ENCODE measurements around the gene GCG. TPM values are rescaled to one million over a fixed set of nuclear protein-coding genes. Genes with fewer than 3 reads are reported as not detected.

GCG gene
- total RNA-seq, 1 experiment from 2014 or later: not detected

- peak; percentile 61 for DNase-seq (ENCODE audit: low read depth, low spot score)
- H3K9me3 ChIP-seq (ENCODE audit: control insufficient read depth in 1 of 2, insufficient read depth in 1 of 2, low read depth in 1 of 2, low read length in 2 of 2): no peaks in the 10 kb centered on the region
- H3K27me3 ChIP-seq (ENCODE audit: insufficient read depth, low read length): no peaks in the 10 kb centered on the region
- RAD21 ChIA-PET (ENCODE audit: low non-redundant PET in 1 of 2, low total read pairs in 2 of 2, uncharacterized antibody in 2 of 2, unreplicated experiment in 2 of 2): interaction anchor here in 1 of 2 experiments (0.5 kb wide), 1 partner anchor 10 kb away, joined by 6 read pairs; no protein-coding TSS in a partner anchor
- H3K9ac ChIP-seq (ENCODE audit: low read length): no peak overlapping the region
- H4K20me1 ChIP-seq (ENCODE audit: insufficient read depth): no peaks in the 10 kb centered on the region
- no peak overlapping the region for H3K27ac ChIP-seq (ENCODE audit: low read depth, low read length)
- no peak for TF ChIP-seq JUND (IDR thresholded peaks at IDR 0.05)
- TF ChIP-seq POLR2AphosphoS5 (IDR thresholded peaks at IDR 0.05; ENCODE audit: low read depth, low read length): no peak
- no peak for TF ChIP-seq EZH2 (IDR thresholded peaks at IDR 0.05)
- no peak for TF ChIP-seq YY1 (IDR thresholded peaks at IDR 0.05; ENCODE audit: extremely low read depth, insufficient replicate concordance, low read depth, low read length)
- no peak for TF ChIP-seq SP1 (IDR thresholded peaks at IDR 0.05; ENCODE audit: low read depth)
- TF ChIP-seq EGR1 (IDR thresholded peaks at IDR 0.05; ENCODE audit: low read depth): no peak
- peak; percentile 86 for TF ChIP-seq RAD21 (IDR thresholded peaks at IDR 0.05; ENCODE audit: low read depth)
- TF ChIP-seq FOSL1 (IDR thresholded peaks at IDR 0.05; ENCODE audit: low read depth): no peak
- no peak for TF ChIP-seq TCF7L2 (IDR thresholded peaks at IDR 0.05; ENCODE audit: borderline replicate concordance, extremely low read depth, insufficient read depth, insufficient read length)
- peak; percentile 32 to 86 (median 72); a peak in 5 of 6 replicates for TF ChIP-seq CTCF (IDR thresholded peaks at IDR 0.05 in 2 of 3, conservative IDR thresholded peaks at IDR 0.05 in 1 of 3; ENCODE audit: borderline replicate concordance in 1 of 3, insufficient read depth in 1 of 3, low read depth in 2 of 3, low read length in 2 of 3)
- no peak for TF ChIP-seq MAX (IDR thresholded peaks at IDR 0.05)
- no peak for TF ChIP-seq CEBPB (IDR thresholded peaks at IDR 0.05; ENCODE audit: low read depth)
- no peak for TF ChIP-seq SIN3A (IDR thresholded peaks at IDR 0.05; ENCODE audit: low read depth)
- TF ChIP-seq ZNF274 (IDR thresholded peaks at IDR 0.05; ENCODE audit: low read depth, low read length): no peak
- peak overlapping the region; percentile 93 for H2AFZ ChIP-seq (ENCODE audit: low read depth, low read length, poor library complexity, severe bottlenecking)
- POLR2A ChIA-PET: no interaction called here
- BruUV-seq (replicated peaks): no TSS peak
- peak overlapping the region; percentile 20; the same call in 1 of the 2 replicates for H3K4me2 ChIP-seq (ENCODE audit: low read length)
- intact Hi-C loops (cut with micrococcal nuclease): loop anchor here (1.0 to 5.0 kb wide), 3 partner anchors 117 to 538 kb away; no protein-coding TSS in a partner anchor
- H3K36me3 ChIP-seq (ENCODE audit: control insufficient read depth in 1 of 2, insufficient read depth in 2 of 2, low read length in 2 of 2): no peaks in the 10 kb centered on the region
- peak; percentile 70 for ATAC-seq
- H3K4me3 ChIP-seq (replicated peaks in 1 of 2; ENCODE audit: low read depth in 1 of 2, low read length in 2 of 2): no peak overlapping the region
- CTCF ChIA-PET: interaction anchor here (1.0 to 1.7 kb wide), 4 partner anchors 29 to 537 kb away, joined by 3 to 7 read pairs (median 5); no protein-coding TSS in a partner anchor
- H3K9me2 ChIP-seq (ENCODE audit: insufficient read depth): no peaks in the 10 kb centered on the region
- H3K4me1 ChIP-seq (ENCODE audit: control insufficient read depth in 1 of 2, insufficient read depth in 2 of 2, low read length in 2 of 2): no peaks in the 10 kb centered on the region
- H3K79me2 ChIP-seq (ENCODE audit: insufficient read depth, low read length): no peaks in the 10 kb centered on the region
These were observed 28.0 kb downstream of the GCG start for GRCh38 chr2:162123806-162124758.

Measured in HCT116 (cell line).